ENCODE results near the gene PDZK1IP1. TPM values are rescaled to one million over a fixed set of nuclear protein-coding genes. Genes with fewer than 3 reads are reported as not detected.

PDZK1IP1 gene
- total RNA-seq, 1 donor from 2014 or later, result not detected

GRCh38 chr1:47179988-47180563 lies 9.8 kb downstream of the PDZK1IP1 start:
- Mint-ChIP-seq H3K9me3 (no peaks in the 10 kb centered on the region), H3K4me1 (ENCODE audit: unreplicated experiment) (peaks cover 12% of the 10 kb centered on the region), H3K4me3 (no peak overlapping the region), H3K36me3 (no peaks in the 10 kb centered on the region), H3K27ac (no peak overlapping the region), H3K27me3 (peaks cover 52% of the 10 kb centered on the region)
- no peak for DNase-seq (ENCODE audit: extremely low spot score, unreplicated experiment)
- TF ChIP-seq, protein P1, sequence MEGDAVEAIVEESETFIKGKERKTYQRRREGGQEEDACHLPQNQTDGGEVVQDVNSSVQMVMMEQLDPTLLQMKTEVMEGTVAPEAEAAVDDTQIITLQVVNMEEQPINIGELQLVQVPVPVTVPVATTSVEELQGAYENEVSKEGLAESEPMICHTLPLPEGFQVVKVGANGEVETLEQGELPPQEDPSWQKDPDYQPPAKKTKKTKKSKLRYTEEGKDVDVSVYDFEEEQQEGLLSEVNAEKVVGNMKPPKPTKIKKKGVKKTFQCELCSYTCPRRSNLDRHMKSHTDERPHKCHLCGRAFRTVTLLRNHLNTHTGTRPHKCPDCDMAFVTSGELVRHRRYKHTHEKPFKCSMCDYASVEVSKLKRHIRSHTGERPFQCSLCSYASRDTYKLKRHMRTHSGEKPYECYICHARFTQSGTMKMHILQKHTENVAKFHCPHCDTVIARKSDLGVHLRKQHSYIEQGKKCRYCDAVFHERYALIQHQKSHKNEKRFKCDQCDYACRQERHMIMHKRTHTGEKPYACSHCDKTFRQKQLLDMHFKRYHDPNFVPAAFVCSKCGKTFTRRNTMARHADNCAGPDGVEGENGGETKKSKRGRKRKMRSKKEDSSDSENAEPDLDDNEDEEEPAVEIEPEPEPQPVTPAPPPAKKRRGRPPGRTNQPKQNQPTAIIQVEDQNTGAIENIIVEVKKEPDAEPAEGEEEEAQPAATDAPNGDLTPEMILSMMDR (conservative IDR thresholded peaks at IDR 0.05), result no peak

GRCh38 chr1:47179017-47179987 lies 10.5 kb downstream of the PDZK1IP1 start:
- Mint-ChIP-seq H3K4me1 (ENCODE audit: unreplicated experiment) (peaks cover 13% of the 10 kb centered on the region), H3K36me3 (no peaks in the 10 kb centered on the region), H3K27me3 (peaks cover 57% of the 10 kb centered on the region), H3K27ac (peak overlapping the region; percentile 95), H3K9me3 (no peaks in the 10 kb centered on the region), H3K4me3 (peak overlapping the region; percentile 86)
- TF ChIP-seq, protein P1 (conservative IDR thresholded peaks at IDR 0.05), result peak; percentile 92
- peak; percentile 89 for DNase-seq (ENCODE audit: extremely low spot score, unreplicated experiment)

DNA sequence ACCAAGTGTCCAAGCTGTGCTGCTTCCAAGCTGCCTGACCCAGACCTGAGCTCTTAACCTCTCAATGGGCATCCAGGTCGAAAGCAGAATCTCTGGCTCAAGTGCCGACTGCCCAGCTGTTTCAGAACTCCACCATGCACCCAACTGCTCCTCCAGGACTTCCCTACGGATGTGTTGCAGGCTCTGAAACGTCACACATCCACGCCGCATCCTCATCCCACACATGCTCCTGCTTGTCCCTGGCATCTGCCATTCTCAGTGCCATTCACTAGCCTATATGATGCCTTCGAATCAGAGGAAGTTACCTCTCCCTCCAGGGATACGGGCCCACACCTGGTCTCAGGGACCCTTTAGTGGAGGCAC lies 11.2 kb downstream of the PDZK1IP1 start:
- TF ChIP-seq, protein P1 (conservative IDR thresholded peaks at IDR 0.05), result no peak
- H3K4me3 Mint-ChIP-seq, result peak overlapping the region; percentile 86
- H3K4me1 Mint-ChIP-seq (ENCODE audit: unreplicated experiment), result peaks cover 13% of the 10 kb centered on the region
- peak; percentile 53 for DNase-seq (ENCODE audit: extremely low spot score, unreplicated experiment)
- H3K27me3 Mint-ChIP-seq, result peaks cover 61% of the 10 kb centered on the region
- H3K27ac Mint-ChIP-seq, result peak overlapping the region; percentile 95
- no peaks in the 10 kb centered on the region for H3K9me3 Mint-ChIP-seq
- no peaks in the 10 kb centered on the region for H3K36me3 Mint-ChIP-seq

DNA sequence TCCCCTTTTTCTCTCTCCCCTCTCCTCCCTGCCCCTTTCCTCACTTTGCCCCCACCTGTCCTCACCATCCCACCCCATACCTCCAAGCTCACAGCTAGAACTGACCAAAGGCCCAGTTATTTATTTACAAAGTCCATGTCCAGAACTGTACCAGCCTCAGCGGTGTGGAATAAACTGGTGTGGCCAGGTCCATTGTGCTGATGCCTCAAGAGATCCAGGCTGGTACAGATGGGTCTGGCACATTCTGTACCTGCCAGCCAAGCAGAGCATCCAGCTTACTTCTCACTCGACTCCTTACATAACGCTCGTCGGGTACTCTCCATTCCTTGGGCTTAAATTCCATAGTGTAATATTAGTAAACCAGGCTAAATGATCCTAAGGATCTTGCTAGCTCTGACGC lies 11.8 kb downstream of the PDZK1IP1 start:
- DNase-seq (ENCODE audit: extremely low spot score, unreplicated experiment), result no peak
- H3K4me3 Mint-ChIP-seq, result no peak overlapping the region
- peaks cover 58% of the 10 kb centered on the region for H3K27me3 Mint-ChIP-seq
- H3K36me3 Mint-ChIP-seq, result no peaks in the 10 kb centered on the region
- H3K4me1 Mint-ChIP-seq (ENCODE audit: unreplicated experiment), result peaks cover 13% of the 10 kb centered on the region
- no peaks in the 10 kb centered on the region for H3K9me3 Mint-ChIP-seq
- no peak overlapping the region for H3K27ac Mint-ChIP-seq
- TF ChIP-seq, protein P1 (conservative IDR thresholded peaks at IDR 0.05), result no peak

DNA sequence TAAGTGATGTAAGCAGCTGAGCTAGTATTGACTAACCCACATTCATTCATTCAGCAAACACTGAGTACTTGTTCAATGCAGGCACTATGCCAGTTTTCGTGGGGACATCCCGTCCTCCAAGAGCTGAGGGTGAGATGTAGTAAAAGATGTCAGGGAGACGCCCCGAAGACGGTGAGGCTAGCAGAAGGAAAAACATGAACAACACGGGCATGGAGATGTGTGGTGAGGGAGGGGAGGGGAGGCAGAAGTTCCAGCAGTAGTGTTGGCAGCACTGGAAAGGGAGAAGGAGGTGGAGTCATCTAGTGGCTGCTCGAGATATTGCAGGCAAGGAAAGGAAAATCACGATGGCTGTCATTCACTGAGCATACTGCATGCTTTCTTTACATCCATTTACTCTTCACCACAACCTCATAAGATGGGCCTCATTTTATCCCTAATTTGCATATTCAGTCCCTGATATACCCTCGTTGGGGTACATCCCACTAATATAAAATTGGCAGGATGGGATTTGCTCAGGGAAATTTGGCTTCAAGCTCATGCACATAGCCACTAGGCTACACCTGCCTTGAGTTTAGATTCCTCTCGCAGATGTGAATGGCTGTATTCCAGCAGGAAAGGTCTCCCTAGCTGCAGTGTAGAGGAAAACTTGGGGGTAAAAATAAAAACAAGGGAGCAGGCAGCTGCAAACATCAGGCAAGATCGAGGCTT lies 14.5 kb downstream of the PDZK1IP1 start:
- H3K27ac Mint-ChIP-seq, result no peak overlapping the region
- H3K4me1 Mint-ChIP-seq (ENCODE audit: unreplicated experiment), result peaks cover 13% of the 10 kb centered on the region
- TF ChIP-seq, protein P1 (conservative IDR thresholded peaks at IDR 0.05), result peak; percentile 89

More for the DNA sequence above, 14.5 kb downstream of the PDZK1IP1 start:
- Mint-ChIP-seq H3K9me3 (no peaks in the 10 kb centered on the region), H3K4me3 (no peak overlapping the region), H3K27me3 (peaks cover 48% of the 10 kb centered on the region), H3K36me3 (no peaks in the 10 kb centered on the region)
- DNase-seq (ENCODE audit: extremely low spot score, unreplicated experiment), result peak; percentile 66
